GM12878 (cell line): ENCODE measurements around the gene INO80C. TPM values are rescaled to one million over a fixed set of nuclear protein-coding genes. Genes with fewer than 3 reads are reported as not detected.

ENCODE experiments used
- ATAC-seq: fragments of 200-7000 bp; cut with Tn5 transposase; 3 replicates; pipeline ENCODE4 v1.9.1; 2020; ENCODE audit warnings: mild to moderate bottlenecking, moderate library complexity
- BruUV-seq: library from RNA; stranded (reverse); fragments of 400-500 nt; replicated peaks from 2 replicates; lab custom pipeline; 2021; lab: Mats Ljungman, UMichigan
- CTCF ChIA-PET: fragments of 300-600 bp; sonication (Branson Sonifier 250); formaldehyde crosslinking; extraction: SDS; loops from one replicate; lab custom pipeline; 2021; ENCODE audit warnings: inconsistent platforms; lab: Yijun Ruan, JAX
- POLR2A ChIA-PET: fragments of 350-600 bp; formaldehyde crosslinking; extraction: SDS; loops from one replicate; lab custom pipeline; 2021; ENCODE audit warnings: inconsistent platforms; lab: Charles Lee
- RAD21 ChIA-PET: fragments of 300-600 bp; sonication (Branson Sonifier 250); formaldehyde crosslinking; loops from one replicate; lab custom pipeline; 2023; ENCODE audit warnings: antibody characterized with exemption; ENCODE audit not compliant: unreplicated experiment; lab: Charles Lee
- SMC1A ChIA-PET: fragments of 300-600 bp; sonication (Branson Sonifier 250); formaldehyde crosslinking; loops from one replicate; lab custom pipeline; 2023; ENCODE audit not compliant: unreplicated experiment, uncharacterized antibody; lab: Charles Lee
- DNase-seq: peaks from one replicate; pipeline ENCODE4 v3.0.0-alpha.2; 2011; ENCODE audit warnings: low read depth, low spot score
- FAIRE-seq: peaks from 3 replicates; lab custom pipeline; 2011; peaks lifted over from hg19 to GRCh38; lab: Jason Lieb, UNC
- H2AFZ ChIP-seq: 2 replicates; pipeline ENCODE4 v1.6.0; 2011; ENCODE audit warnings: low read depth, low read length, control low read depth; ENCODE audit not compliant: control insufficient read depth
- H3K27ac ChIP-seq: 2 replicates; pipeline ENCODE4 v1.5.1; 2011; ENCODE audit warnings: control low read depth; ENCODE audit not compliant: control insufficient read depth, insufficient read depth
- H3K27me3 ChIP-seq, 2 experiments: replicated peaks in 1 of 2; 2 replicates each; pipeline versions ENCODE4 v1.6.0 to v1.6.1; 2011; ENCODE audit warnings: low read length in 1 of 2; ENCODE audit not compliant: control insufficient read depth in 2 of 2, insufficient read depth in 2 of 2
- H3K36me3 ChIP-seq, 2 experiments: 2 replicates each; pipeline ENCODE4 v1.5.1; 2011; ENCODE audit warnings: low read length in 1 of 2; ENCODE audit not compliant: control insufficient read depth in 2 of 2, insufficient read depth in 2 of 2
- H3K4me1 ChIP-seq: 2 replicates; pipeline ENCODE4 v1.6.1; 2011; ENCODE audit warnings: mild to moderate bottlenecking, low read length, moderate library complexity, mixed read lengths; ENCODE audit not compliant: control insufficient read depth, insufficient read depth
- H3K4me2 ChIP-seq: 2 replicates; pipeline ENCODE4 v1.6.0; 2011; ENCODE audit warnings: control low read depth; ENCODE audit not compliant: control insufficient read depth, insufficient read depth
- H3K4me3 ChIP-seq: fragments of 200-600 bp; sonication (generic); 2 replicates; pipeline ENCODE4 v1.5.1; 2016
- H3K79me2 ChIP-seq: 2 replicates; pipeline ENCODE4 v1.6.0; 2011; ENCODE audit warnings: low read length; ENCODE audit not compliant: control insufficient read depth, insufficient read depth
- H3K9ac ChIP-seq: 2 replicates; pipeline ENCODE4 v1.8.0; 2011; ENCODE audit warnings: low read length, control low read depth, mixed read lengths; ENCODE audit not compliant: control insufficient read depth, insufficient read depth
- H3K9me3 ChIP-seq: replicated peaks from 3 replicates; pipeline ENCODE4 v1.5.1; 2011; ENCODE audit warnings: mild to moderate bottlenecking, low read length; ENCODE audit not compliant: control insufficient read depth, insufficient read depth
- H4K20me1 ChIP-seq: 2 replicates; pipeline ENCODE4 v1.6.0; 2011; ENCODE audit not compliant: control insufficient read depth, insufficient read depth
- CREM ChIP-seq: IDR thresholded peaks from 2 replicates; pipeline ENCODE4 v1.6.1; 2014; ENCODE audit warnings: antibody characterized with exemption, low read depth
- EGR1 ChIP-seq, 2 experiments: IDR thresholded peaks; 1 replicate in 1 of 2; 2 replicates in 1 of 2; pipeline ENCODE4 v1.6.1; 2011 to 2012; ENCODE audit warnings: low read depth in 2 of 2, low read length in 2 of 2, borderline replicate concordance in 1 of 2, mild to moderate bottlenecking in 1 of 2, moderate library complexity in 1 of 2
- GATAD2B ChIP-seq: fragments of 450-650 bp; conservative IDR thresholded peaks from 2 replicates; pipeline ENCODE4 v1.6.1; 2017; ENCODE audit warnings: low read depth, mild to moderate bottlenecking, moderate library complexity
- REST ChIP-seq: IDR thresholded peaks from 2 replicates; pipeline ENCODE4 v1.6.1; 2012; ENCODE audit warnings: mild to moderate bottlenecking, low read depth, low read length
- SIN3A ChIP-seq: IDR thresholded peaks from 2 replicates; pipeline ENCODE4 v1.6.1; 2012; ENCODE audit warnings: low read depth, low read length, improper control_type of control experiment
- SMC3 ChIP-seq: IDR thresholded peaks from 2 replicates; pipeline ENCODE4 v1.6.1; 2011; ENCODE audit warnings: low read length, improper control_type of control experiment, borderline replicate concordance
- ZNF274 ChIP-seq: IDR thresholded peaks from one replicate; pipeline ENCODE4 v1.8.0; 2011; ENCODE audit not compliant: insufficient read length, insufficient read depth
- ZNF622 ChIP-seq: fragments of 450-650 bp; IDR thresholded peaks from 2 replicates; pipeline ENCODE4 v1.6.1; 2017; ENCODE audit warnings: mild to moderate bottlenecking, inconsistent platforms
- WGBS: methylation state at CpG from one replicate; pipeline ENCODE4 v1.1.6; 2016; ENCODE audit warnings: low lambda C conversion rate; ENCODE audit not compliant: insufficient replicate concordance, insufficient coverage; ENCODE audit errors: missing lambda C conversion rate; 5-methylcytosine and 5-hydroxymethylcytosine counted together
- in situ Hi-C: fragments of 300-500 bp; cut with MboI; formaldehyde crosslinking; loops from 9 replicates; pipeline ENCODE4 v1.14.3; 2018; ENCODE audit warnings: mixed read lengths
- intact Hi-C: fragments of 100-400 bp; cut with micrococcal nuclease; formaldehyde crosslinking; loops from one replicate; pipeline ENCODE4 v1.14.2; 2022; ENCODE audit not compliant: unreplicated experiment
- polyA plus RNA-seq, 11 experiments: library from polyadenylated mRNA; depleted of rRNA in 4 of 11; unstranded in 6 of 11; stranded (reverse) in 5 of 11; fragments of >200 nt; fragmentation: Nextera tagmentation in 4 of 11; fragmentation: Illumina TruSeq in 1 of 11; extraction: Ambion mirVana in 4 of 11; extraction: Trizol in 1 of 11; gene quantifications; 1 replicate in 1 of 11; 2 replicates in 10 of 11; pipeline versions ENCODE4 v1.2.1 to v1.2.3, GENCODE V29; 2011 to 2016; ENCODE audit warnings: inconsistent platforms in 2 of 11, missing spikeins in 2 of 11, low read depth in 1 of 11
- total RNA-seq, 4 experiments: library from RNA; depleted of rRNA in 3 of 4; stranded (reverse); fragments of >200 nt in 3 of 4; fragmentation: Illumina TruSeq in 1 of 4; extraction: Trizol in 1 of 4; gene quantifications; 2 replicates each; pipeline versions ENCODE4 v1.2.1 to v1.2.3, GENCODE V29; 2013 to 2021
- TF ChIP-seq, protein P1 (sequence below): fragments of 450-650 bp; formaldehyde crosslinking; IDR thresholded peaks from 2 replicates; pipeline ENCODE4 v1.4.0; 2020; ENCODE audit warnings: mild to moderate bottlenecking, moderate library complexity

Gene INO80C
- total and polyA plus RNA-seq, 10 of the 15 experiments (the other 5 are each of a cell fraction or from before 2014, with no cell fraction given) = 9.9 to 43.2 (median 30.1) TPM

- CTCF ChIA-PET = interaction anchor here (1.4 to 2.6 kb wide), 3 partner anchors 13 to 50 kb away, joined by 4 to 13 read pairs (median 5); no protein-coding TSS in a partner anchor
- Histone ChIP-seq H3K9me3 (no peaks in the 10 kb centered on the region; the same call in 2 of the 3 replicates), H3K79me2 (peaks cover 10% of the 10 kb centered on the region), H3K4me2 (no peak overlapping the region), H4K20me1 (no peaks in the 10 kb centered on the region), H2AFZ (no peak overlapping the region), H3K27ac (no peak overlapping the region), H3K27me3 (no peaks in the 10 kb centered on the region), H3K4me1 (no peaks in the 10 kb centered on the region; the same call in 1 of the 2 replicates), H3K4me3 (no peak overlapping the region), H3K9ac (no peak overlapping the region), H3K36me3 (no peaks in the 10 kb centered on the region)
- FAIRE-seq (no peak), ATAC-seq (peak; percentile 9; the same call in 1 of the 3 replicates), DNase-seq (no peak)
- intact Hi-C loops = no loop called here
- in situ Hi-C loops = no loop called here
- RAD21 ChIA-PET = interaction anchor here (1.0 to 2.8 kb wide), 4 partner anchors 8 to 81 kb away, joined by 3 to 18 read pairs (median 3); no protein-coding TSS in a partner anchor
- TF ChIP-seq ZNF274 (no peak), SIN3A (no peak), EGR1 (IDR thresholded peaks at IDR 0.05; ENCODE audit: borderline replicate concordance in 1 of 2, low read depth in 2 of 2, low read length in 2 of 2) (no peak), CREM (no peak), GATAD2B (no peak), SMC3 (no peak), ZNF622 (no peak), REST (no peak)
- TF ChIP-seq, protein P1, sequence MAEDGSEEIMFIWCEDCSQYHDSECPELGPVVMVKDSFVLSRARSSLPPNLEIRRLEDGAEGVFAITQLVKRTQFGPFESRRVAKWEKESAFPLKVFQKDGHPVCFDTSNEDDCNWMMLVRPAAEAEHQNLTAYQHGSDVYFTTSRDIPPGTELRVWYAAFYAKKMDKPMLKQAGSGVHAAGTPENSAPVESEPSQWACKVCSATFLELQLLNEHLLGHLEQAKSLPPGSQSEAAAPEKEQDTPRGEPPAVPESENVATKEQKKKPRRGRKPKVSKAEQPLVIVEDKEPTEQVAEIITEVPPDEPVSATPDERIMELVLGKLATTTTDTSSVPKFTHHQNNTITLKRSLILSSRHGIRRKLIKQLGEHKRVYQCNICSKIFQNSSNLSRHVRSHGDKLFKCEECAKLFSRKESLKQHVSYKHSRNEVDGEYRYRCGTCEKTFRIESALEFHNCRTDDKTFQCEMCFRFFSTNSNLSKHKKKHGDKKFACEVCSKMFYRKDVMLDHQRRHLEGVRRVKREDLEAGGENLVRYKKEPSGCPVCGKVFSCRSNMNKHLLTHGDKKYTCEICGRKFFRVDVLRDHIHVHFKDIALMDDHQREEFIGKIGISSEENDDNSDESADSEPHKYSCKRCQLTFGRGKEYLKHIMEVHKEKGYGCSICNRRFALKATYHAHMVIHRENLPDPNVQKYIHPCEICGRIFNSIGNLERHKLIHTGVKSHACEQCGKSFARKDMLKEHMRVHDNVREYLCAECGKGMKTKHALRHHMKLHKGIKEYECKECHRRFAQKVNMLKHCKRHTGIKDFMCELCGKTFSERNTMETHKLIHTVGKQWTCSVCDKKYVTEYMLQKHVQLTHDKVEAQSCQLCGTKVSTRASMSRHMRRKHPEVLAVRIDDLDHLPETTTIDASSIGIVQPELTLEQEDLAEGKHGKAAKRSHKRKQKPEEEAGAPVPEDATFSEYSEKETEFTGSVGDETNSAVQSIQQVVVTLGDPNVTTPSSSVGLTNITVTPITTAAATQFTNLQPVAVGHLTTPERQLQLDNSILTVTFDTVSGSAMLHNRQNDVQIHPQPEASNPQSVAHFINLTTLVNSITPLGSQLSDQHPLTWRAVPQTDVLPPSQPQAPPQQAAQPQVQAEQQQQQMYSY (CRISPR knock-in tag) = no peak
- POLR2A ChIA-PET = interaction anchor here (9.7 kb wide), 1 partner anchor 11 kb away, joined by 106 read pairs; no protein-coding TSS in a partner anchor
- BruUV-seq = no TSS peak
- WGBS = 85% methylated on average over 5 of the region's 5 CpGs
- SMC1A ChIA-PET = interaction anchor here (0.6 to 9.7 kb wide), 3 partner anchors 11 to 565 kb away, joined by 3 to 122 read pairs (median 3); no protein-coding TSS in a partner anchor
These were observed 6.1 kb downstream of the INO80C start for GRCh38 chr18:35491700-35492077.
